Stimulated activated memory B cell treated with anti-CD40 and anti-IgM and Interleukin-4, amounts not matched to agents 10 μg/mL and 1 μg/mL and 100 μg/mL, for 72 hours (primary cell): ENCODE results near the gene PRDX1.
"Not testable (repeated sequence)": the region's sequence is repeated elsewhere in the genome, so short reads cannot be mapped to it uniquely, and the experiment has no call there.

ENCODE experiments used
- ATAC-seq: fragments of 150-1000 bp; cut with Tn5 transposase; 2 replicates; pipeline ENCODE4 v1.10.0; 2021
- H3K27ac Mint-ChIP-seq: one replicate; pipeline ENCODE4 v1.8.0; 2022; ENCODE audit warnings: mild to moderate bottlenecking, mixed read lengths
- H3K27me3 Mint-ChIP-seq: one replicate; pipeline ENCODE4 v1.8.0; 2022; ENCODE audit warnings: mixed read lengths
- H3K36me3 Mint-ChIP-seq: one replicate; pipeline ENCODE4 v1.8.0; 2022; ENCODE audit warnings: mixed read lengths
- H3K4me1 Mint-ChIP-seq: one replicate; pipeline ENCODE4 v1.8.0; 2022; ENCODE audit warnings: mixed read lengths
- H3K4me3 Mint-ChIP-seq: one replicate; pipeline ENCODE4 v1.8.0; 2022; ENCODE audit warnings: mild to moderate bottlenecking, moderate library complexity, mixed read lengths
- H3K9me3 Mint-ChIP-seq: one replicate; pipeline ENCODE4 v1.8.0; 2022; ENCODE audit warnings: mixed read lengths

Gene PRDX1

DNA sequence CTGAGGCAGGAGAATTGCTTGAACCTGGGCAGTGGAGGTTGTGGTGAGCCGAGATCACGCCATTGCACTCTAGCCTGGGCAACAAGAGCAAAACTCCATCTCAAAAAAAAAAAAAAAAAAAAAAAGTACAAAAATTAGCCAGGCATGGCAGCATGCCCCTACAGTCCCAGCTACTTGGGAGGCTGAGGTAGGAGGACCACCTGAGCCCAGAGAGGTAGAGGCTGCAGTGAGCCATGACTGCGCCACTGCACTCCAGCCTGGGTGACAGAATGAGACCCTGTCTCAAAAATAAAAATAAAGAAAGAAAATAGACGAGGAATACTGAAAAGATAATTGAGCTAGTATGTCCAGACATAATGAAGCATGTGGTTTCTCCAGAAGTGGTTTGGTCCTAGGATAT, 3.3 kb downstream of the PRDX1 start:
- ATAC-seq, H3K9me3 Mint-ChIP-seq, H3K27me3 Mint-ChIP-seq: not testable (repeated sequence)
- Mint-ChIP-seq H3K27ac (peak overlapping the region; percentile 96), H3K4me1 (peaks cover 51% of the 10 kb centered on the region), H3K4me3 (peak overlapping the region; percentile 99), H3K36me3 (peaks cover 48% of the 10 kb centered on the region)

DNA sequence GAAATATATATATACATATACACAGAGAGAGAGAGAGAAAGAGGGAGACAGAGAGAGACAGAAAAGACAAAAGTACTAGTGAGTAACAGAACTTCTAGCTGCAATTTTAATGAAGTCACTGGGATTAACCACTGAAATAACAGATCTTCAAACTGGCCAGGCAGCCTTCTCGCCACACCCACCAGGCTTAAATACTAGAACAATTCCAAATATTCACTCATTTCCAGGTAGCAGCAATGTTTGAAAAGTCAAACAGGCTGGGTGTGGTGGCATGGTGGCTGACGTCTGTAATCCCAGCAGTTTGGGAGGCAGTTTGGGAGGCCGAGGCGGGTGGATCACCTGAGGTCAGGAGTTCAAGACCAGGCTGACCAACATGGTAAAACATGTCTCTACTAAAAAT, 5.2 kb downstream of the PRDX1 start:
- Mint-ChIP-seq H3K27ac (peak overlapping the region; percentile 22), H3K36me3 (peaks cover 56% of the 10 kb centered on the region), H3K9me3 (no peaks in the 10 kb centered on the region), H3K4me1 (peaks cover 45% of the 10 kb centered on the region), H3K4me3 (no peak overlapping the region), H3K27me3 (no peaks in the 10 kb centered on the region)
- ATAC-seq, result no peak

DNA sequence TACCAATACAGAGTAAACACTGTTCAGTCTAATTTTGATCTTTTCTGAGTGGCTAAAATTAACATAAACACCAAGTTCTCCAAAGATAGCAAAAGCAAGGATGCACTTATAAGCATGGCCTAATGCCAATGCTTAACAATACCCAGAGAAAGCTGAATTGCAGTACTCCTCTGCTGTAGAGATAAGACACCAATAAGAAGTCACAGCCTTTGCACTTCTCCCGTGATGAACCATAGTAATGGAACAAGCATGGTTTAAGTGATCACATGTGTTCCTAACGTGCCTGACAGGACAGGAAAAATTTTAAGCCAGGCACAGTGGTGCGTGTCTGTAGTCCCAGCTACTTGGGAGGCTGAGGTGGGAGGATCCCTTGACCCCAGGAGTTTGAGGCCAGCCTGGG, 5.6 kb downstream of the PRDX1 start:
- no peaks in the 10 kb centered on the region for H3K27me3 Mint-ChIP-seq
- peak overlapping the region; percentile 22 for H3K27ac Mint-ChIP-seq
- H3K9me3 Mint-ChIP-seq, result no peaks in the 10 kb centered on the region
- peaks cover 60% of the 10 kb centered on the region for H3K36me3 Mint-ChIP-seq
- H3K4me1 Mint-ChIP-seq, result peaks cover 45% of the 10 kb centered on the region
- no peak overlapping the region for H3K4me3 Mint-ChIP-seq
- ATAC-seq, result no peak

DNA sequence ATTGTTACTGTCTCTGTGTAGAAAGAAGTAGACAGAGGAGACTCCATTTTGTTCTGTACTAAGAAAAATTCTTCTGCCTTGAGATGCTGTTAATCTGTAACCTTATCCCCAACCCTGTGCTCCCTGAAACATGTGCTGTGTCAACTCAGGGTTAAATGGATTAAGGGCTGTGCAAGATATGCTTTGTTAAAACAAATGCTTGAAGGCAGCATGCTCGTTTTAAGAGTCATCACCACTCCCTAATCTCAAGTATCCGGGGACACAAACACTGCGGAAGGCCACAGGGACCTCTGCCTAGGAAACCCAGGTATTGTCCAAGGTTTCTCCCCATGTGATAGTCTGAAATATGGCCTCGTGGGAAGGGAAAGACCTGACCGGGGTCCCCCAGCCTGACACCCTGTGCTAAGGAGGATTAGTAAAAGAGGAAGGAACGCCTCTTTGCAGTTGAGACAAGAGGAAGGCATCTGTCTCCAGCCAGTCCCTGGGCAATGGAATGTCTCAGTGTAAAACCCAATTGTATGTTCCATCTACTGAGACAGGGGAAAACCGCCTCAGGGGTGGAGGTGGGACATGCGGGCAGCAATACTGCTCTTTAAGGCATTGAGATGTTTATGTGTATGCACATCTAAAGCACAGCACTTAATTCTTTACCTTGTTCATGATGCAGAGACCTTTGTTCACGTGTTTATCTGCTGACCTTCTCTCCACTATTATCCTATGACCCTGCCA, 8.0 kb downstream of the PRDX1 start:
- Mint-ChIP-seq H3K4me1 (peaks cover 27% of the 10 kb centered on the region), H3K36me3 (peaks cover 74% of the 10 kb centered on the region)
- H3K27ac Mint-ChIP-seq, H3K4me3 Mint-ChIP-seq, H3K9me3 Mint-ChIP-seq, H3K27me3 Mint-ChIP-seq, ATAC-seq: not testable (repeated sequence)

GRCh38 chr1:45512641-45513054, 9.0 kb downstream of the PRDX1 start:
- Mint-ChIP-seq H3K4me3 (no peak overlapping the region), H3K4me1 (peaks cover 21% of the 10 kb centered on the region), H3K36me3 (peaks cover 73% of the 10 kb centered on the region), H3K27ac (peak overlapping the region; percentile 56), H3K27me3 (no peaks in the 10 kb centered on the region), H3K9me3 (no peaks in the 10 kb centered on the region)
- peak; percentile 73 for ATAC-seq

DNA sequence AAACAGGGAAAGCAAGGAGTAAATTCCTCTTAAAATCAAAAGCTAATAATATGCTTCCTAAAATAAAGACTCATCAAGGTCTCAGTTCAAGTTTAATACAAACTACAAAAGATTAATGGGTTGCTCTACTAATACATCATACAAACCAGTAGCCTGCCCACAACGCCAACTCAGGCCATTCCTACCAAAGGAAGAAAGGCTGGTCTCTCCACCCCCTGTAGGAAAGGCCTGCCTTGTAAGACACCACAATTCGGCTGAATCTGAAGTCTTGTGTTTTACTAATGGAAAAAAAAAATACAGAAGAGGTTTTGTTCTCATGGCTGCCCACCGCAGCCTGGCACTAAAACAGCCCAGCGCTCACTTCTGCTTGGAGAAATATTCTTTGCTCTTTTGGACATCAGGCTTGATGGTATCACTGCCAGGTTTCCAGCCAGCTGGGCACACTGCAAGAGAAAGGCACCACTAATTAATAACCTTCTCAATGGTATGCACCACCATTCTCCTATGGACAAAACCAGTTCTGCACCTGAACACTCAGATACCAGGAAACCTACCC, 10.6 kb downstream of the PRDX1 start:
- Mint-ChIP-seq H3K9me3 (no peaks in the 10 kb centered on the region), H3K27ac (no peak overlapping the region), H3K36me3 (peaks cover 60% of the 10 kb centered on the region), H3K27me3 (no peaks in the 10 kb centered on the region), H3K4me3 (no peak overlapping the region), H3K4me1 (peaks cover 8% of the 10 kb centered on the region)
- no peak for ATAC-seq

DNA sequence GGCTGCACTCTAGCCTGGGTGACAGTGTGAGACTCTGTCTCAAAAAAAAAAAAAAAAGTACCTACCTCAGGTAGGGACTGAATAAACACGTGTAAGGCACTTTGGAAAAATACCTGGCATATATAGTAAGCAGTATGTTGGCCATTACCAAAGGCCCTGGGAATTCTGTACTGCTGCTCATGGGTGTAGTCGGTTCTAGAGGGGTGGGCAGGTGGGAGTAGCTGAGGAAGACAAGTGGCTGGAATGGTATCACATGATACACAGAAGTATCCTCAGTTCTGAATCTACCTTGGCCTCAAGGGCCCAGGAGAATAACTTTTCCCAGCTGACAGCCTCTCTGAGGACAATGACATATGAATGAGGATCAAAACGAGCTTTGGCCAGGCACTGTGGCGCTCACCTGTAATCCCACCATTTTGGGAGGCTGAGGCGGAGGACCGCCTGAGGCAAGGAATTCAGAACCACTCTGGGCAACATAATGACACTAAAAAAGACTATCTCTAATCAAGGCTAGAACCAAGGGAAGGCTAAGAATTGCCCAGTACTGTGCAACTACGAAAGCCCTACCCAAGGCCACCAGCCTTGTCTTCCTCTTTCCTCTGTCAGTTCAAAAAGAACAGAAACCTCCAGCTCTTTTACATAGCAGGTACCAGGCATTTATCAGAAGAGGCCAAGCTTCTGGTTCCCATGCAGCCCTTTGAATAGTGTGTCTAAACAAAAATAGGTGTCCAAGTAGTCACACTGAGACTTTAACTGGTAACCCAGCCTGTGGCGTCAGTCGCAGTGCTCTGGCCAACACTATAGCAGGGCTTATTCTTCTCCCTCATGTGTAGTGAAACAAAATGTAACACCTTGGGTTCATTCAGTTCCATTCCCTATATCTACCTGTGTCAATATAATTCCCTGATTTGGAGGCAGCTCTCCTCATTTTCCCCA, 11.4 kb downstream of the PRDX1 start:
- H3K4me1 Mint-ChIP-seq, result peaks cover 6% of the 10 kb centered on the region
- no peak overlapping the region for H3K4me3 Mint-ChIP-seq
- H3K27ac Mint-ChIP-seq, result no peak overlapping the region
- H3K9me3 Mint-ChIP-seq, result no peaks in the 10 kb centered on the region
- H3K36me3 Mint-ChIP-seq, result peaks cover 53% of the 10 kb centered on the region
- ATAC-seq, result no peak
- H3K27me3 Mint-ChIP-seq, result no peaks in the 10 kb centered on the region

GRCh38 chr1:45508295-45509151, 13.2 kb downstream of the PRDX1 start:
- Mint-ChIP-seq H3K27me3 (no peaks in the 10 kb centered on the region), H3K27ac (no peak overlapping the region), H3K9me3 (no peaks in the 10 kb centered on the region), H3K36me3 (peaks cover 38% of the 10 kb centered on the region), H3K4me1 (peaks cover 6% of the 10 kb centered on the region), H3K4me3 (no peak overlapping the region)
- ATAC-seq, result peak; percentile 16

DNA sequence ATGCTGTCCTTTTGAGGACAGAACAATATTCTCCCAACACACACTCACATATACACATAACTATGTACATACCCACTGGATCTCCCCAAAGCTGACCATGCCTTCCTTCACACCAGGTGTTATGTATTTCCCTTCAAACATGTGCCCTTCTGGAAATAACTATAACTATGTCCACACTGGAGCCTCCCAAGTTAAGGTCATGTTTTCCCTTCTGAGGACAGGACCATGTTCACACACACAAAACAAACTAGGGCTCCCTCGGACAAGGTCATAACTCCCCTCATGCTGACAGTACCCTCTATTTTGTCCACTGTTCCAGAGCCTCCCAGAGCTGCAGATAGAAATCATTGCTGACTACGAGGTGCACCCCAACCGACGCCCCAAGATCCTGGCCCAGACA, 13.8 kb downstream of the PRDX1 start:
- H3K36me3 Mint-ChIP-seq, result peaks cover 38% of the 10 kb centered on the region
- no peaks in the 10 kb centered on the region for H3K9me3 Mint-ChIP-seq
- peaks cover 5% of the 10 kb centered on the region for H3K4me1 Mint-ChIP-seq
- H3K27ac Mint-ChIP-seq, result no peak overlapping the region
- H3K27me3 Mint-ChIP-seq, result no peaks in the 10 kb centered on the region
- no peak overlapping the region for H3K4me3 Mint-ChIP-seq
- ATAC-seq, result no peak

- Mint-ChIP-seq H3K9me3 (no peaks in the 10 kb centered on the region), H3K4me1 (no peaks in the 10 kb centered on the region), H3K27me3 (no peaks in the 10 kb centered on the region), H3K27ac (peak overlapping the region; percentile 0), H3K4me3 (no peak overlapping the region), H3K36me3 (peaks cover 34% of the 10 kb centered on the region)
- ATAC-seq, result peak; percentile 31
Measured at GRCh38 chr1:45507195-45507594, 14.5 kb downstream of the PRDX1 start.

DNA sequence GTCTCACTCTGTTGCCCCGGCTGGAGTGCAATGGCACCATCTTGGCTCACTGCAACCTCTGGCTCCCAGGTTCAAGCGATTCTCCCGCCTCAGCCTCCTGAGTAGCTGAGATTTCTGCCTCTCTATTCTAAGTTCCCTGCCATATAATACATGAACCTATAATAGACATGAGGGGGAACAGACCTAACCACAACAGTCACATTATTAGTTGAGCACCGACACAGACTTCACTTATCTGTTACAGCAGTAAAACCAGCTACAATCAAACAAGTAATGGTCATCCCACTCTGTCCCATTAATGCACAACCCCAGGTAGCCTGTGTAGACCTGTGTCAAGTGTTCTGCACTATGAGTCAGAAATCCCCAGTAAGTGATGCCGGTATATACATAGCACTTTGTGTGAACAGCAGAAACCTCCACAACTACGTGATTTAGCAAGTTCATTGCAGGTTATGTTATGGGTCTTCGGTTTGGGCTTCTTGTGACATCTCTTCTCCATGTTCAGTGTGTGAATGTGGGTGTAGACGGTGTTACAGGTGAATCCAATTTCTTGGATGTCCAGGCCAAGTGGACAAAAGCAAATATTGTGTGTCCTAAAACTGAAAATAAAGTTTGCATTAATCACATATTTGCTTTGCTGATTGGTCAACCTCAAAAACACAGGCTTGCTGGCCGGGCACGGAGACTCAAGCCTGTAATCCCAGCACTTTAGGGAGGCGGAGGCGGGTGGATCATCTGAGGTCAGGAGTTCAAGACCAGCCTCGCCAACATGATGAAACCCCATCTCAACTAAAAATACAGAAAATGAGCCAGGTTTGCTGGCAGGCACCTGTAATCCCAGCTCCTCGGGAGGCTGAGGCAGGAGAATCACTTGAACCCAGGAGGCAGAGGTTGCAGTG, 18.0 kb downstream of the PRDX1 start:
- Mint-ChIP-seq H3K4me3 (no peak overlapping the region), H3K9me3 (no peaks in the 10 kb centered on the region), H3K27me3 (no peaks in the 10 kb centered on the region), H3K27ac (no peak overlapping the region), H3K4me1 (peaks cover 32% of the 10 kb centered on the region), H3K36me3 (peaks cover 3% of the 10 kb centered on the region)
- no peak for ATAC-seq

- H3K9me3 Mint-ChIP-seq, result no peaks in the 10 kb centered on the region
- peaks cover 2% of the 10 kb centered on the region for H3K36me3 Mint-ChIP-seq
- H3K27me3 Mint-ChIP-seq, result no peaks in the 10 kb centered on the region
- ATAC-seq, result no peak
- no peak overlapping the region for H3K4me3 Mint-ChIP-seq
- H3K27ac Mint-ChIP-seq, result no peak overlapping the region
- H3K4me1 Mint-ChIP-seq, result peaks cover 35% of the 10 kb centered on the region
Measured at GRCh38 chr1:45501505-45501859, 20.2 kb downstream of the PRDX1 start.

- no peaks in the 10 kb centered on the region for H3K9me3 Mint-ChIP-seq
- peaks cover 35% of the 10 kb centered on the region for H3K4me1 Mint-ChIP-seq
- no peak for ATAC-seq
- peak overlapping the region; percentile 95 for H3K4me3 Mint-ChIP-seq
- H3K36me3 Mint-ChIP-seq, result peaks cover 9% of the 10 kb centered on the region
- H3K27ac Mint-ChIP-seq, result peak overlapping the region; percentile 90
- no peaks in the 10 kb centered on the region for H3K27me3 Mint-ChIP-seq
Measured at GRCh38 chr1:45499415-45499769, 22.3 kb downstream of the PRDX1 start.

DNA sequence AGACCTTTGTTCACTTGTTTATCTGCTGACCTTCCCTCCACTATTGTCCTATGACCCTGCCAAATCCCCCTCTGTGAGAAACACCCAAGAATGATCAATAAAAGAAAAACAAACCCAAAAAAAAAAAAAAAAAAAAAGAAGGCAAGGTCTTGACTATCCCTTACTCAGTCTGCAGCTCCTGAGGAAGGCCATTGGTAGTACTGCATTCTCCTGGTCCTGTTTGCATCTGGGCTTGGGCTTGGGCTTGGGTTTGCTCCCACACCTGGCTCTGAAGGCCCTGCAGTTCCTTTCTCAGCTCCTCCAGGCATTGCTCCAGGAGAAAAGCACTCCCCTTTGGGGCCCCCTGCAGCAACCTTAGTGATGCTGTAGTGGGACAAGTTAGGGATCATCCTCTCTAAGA, 23.4 kb downstream of the PRDX1 start:
- H3K36me3 Mint-ChIP-seq, result peaks cover 9% of the 10 kb centered on the region
- no peaks in the 10 kb centered on the region for H3K9me3 Mint-ChIP-seq
- no peak overlapping the region for H3K4me3 Mint-ChIP-seq
- H3K4me1 Mint-ChIP-seq, result peaks cover 36% of the 10 kb centered on the region
- H3K27me3 Mint-ChIP-seq, result no peaks in the 10 kb centered on the region
- ATAC-seq, result no peak
- peak overlapping the region; percentile 90 for H3K27ac Mint-ChIP-seq
